Ovary (tissue), 3 donors: ENCODE measurements around the gene PTPN13.

ENCODE experiments used
- CTCF ChIP-seq, 3 donors: fragments of 450-650 bp in 2 of 3; fragments of 200-600 bp in 1 of 3; IDR thresholded peaks; one replicate each; pipeline versions ENCODE4 v1.5.1 to v1.8.0; 2016 to 2022; ENCODE audit warnings: antibody characterized with exemption in 3 of 3, mild to moderate bottlenecking in 1 of 3
- POLR2A ChIP-seq: fragments of 450-650 bp; IDR thresholded peaks from one replicate; pipeline ENCODE4 v1.6.1; 2017; ENCODE audit warnings: antibody characterized with exemption, mild to moderate bottlenecking, moderate library complexity
- donor health status: DM: no; HTN: no; CAD: no.

GRCh38 chr4:86683983-86684382 is 89.9 kb downstream of the PTPN13 start:
- TF ChIP-seq CTCF (IDR thresholded peaks at IDR 0.05), result no peak
- TF ChIP-seq POLR2A, result no peak
